GM21367 (cell line): ENCODE results near the gene ASMTL.
"Not testable (repeated sequence)": the region's sequence is repeated elsewhere in the genome, so short reads cannot be mapped to it uniquely, and the experiment has no call there.

Experiments used
- ATAC-seq: cut with Tn5 transposase; IDR thresholded peaks from one replicate; pipeline ENCODE4 v1.9.1; 2021; ENCODE audit not compliant: unreplicated experiment

The ASMTL gene

DNA sequence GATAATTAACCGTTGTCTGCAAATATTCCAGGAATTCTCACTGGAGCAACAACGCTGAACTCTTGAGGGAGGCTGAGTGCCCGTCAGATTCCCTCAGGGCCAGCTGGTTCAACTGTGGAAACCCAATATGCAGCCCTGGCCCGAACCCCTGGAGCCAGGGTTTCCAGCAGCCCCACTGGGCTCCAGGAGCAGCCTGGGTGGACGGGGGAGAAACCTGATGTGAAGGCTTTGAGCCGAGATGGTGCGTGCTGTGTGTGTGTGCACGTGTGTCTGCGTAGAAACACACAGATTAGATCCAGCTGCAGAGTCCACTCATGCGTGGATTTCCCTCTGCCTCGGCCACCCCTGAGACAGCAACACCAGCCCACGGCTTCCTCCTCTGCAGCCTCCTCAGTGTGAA is 41.4 kb downstream of the ASMTL start:
- ATAC-seq: no peak

- ATAC-seq: no peak
Measured at GRCh38 chrX:1407035-1407434, 45.7 kb downstream of the ASMTL start.

DNA sequence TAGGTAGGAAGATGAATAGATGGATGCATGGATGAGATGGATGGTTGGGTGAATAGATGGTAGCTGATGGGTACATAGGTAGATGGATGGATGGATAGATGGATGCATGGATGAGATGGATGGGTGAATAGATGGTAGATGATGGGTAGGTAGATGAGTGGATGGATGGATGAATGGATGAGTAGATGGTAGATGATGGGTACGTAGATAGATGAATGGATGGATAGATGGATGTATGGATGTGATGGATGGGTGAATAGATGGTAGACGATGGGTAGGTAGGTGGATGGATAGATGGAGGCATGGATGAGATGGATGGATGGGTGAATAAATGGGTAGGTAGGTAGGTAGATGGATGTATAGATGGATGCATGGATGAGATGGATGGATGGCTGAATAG is 46.9 kb downstream of the ASMTL start:
- not testable (repeated sequence) for ATAC-seq

GRCh38 chrX:1403867-1404266 is 48.8 kb downstream of the ASMTL start:
- not testable (repeated sequence) for ATAC-seq

DNA sequence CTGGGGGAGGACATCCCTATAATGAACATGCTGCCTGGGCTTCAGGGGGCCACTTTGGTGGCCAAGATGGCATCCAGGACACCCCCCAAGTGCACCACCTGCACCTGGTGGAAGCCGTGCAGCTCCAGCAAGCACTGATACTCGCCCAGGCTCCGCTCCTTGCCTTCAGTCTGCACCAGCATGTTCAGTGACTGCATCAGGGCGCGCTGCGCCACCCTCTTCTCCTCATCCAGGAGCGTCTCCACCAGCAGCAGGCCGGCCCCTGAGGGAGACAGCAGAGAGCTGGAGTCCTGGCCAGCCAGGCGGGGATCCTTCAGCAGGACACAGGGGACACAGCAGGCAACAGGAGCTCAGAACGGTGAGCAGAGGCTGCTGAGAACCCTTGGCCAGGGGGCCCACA is 49.5 kb downstream of the ASMTL start:
- ATAC-seq: no peak

DNA sequence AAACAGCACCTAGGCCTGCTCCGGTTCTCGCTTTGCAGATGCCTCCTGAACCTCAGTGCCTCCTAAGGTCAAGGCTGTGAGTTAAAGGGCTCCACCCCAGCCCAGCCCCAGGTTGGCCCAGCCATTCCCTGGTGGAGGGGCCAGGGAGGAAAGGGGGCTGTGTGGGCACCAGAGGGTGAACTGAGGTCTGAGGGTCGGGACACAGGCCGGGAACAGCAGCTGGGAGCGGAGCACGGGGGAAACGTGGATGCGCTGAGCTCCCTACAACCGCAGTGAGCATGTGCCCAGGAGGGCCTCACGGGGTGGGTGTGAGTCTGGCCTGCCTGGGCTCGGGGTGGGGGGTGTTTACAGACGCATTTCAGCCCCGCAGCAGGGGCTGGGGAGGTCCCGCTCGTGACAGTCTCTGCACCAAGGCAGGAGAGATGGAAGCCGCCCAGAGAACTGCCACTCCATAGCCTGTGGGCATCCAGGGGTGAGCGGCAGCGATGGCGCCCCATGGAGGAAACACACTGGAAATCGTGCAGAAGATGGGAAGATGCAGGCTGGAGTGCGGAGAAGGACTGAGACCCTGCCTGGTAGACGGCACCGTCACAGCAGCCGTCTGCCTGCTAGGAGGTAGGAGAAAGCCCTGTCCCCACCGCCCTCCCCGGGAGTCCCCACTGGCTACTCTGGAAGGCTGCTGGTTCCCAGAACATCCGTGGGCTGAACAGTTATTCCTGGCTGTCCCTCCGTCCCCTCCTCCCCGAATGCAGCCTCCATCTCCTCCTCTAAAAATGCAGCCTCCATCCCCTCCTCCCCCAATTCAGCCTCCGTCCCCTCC is 50.9 kb downstream of the ASMTL start:
- ATAC-seq: no peak

DNA sequence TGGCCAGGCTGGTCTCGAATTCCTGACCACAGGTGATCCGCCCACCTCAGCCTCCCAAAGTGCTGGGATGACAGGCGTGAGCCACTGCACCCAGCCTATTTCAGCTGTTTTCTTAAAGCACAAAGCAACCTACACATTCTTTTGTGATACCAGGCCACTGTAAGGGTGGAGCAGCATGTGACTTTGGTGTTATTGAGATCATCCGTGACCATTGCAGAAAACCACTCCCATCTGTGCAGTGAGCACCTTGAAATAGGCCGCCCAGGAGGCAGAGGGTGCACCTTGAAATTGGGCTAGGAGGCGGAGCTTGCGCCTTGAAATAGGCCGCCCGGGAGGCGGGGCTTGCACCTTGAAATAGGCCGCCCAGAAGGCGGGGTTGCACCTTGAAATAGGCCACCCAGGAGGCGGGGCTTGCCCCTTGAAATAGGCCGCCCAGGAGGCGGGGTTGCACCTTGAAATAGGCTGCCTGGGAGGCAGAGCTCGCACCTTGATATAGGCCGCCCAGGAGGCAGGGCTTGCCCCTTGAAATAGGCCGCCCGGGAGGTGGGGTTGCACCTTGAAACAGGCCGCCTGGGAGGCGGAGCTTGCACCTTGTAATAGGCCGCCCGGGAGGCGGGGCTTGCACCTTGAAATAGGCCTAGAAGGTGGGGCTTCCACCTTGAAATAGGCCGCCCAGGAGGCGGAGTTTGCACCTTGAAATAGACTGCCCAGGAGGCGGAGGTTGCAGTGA is 51.8 kb downstream of the ASMTL start:
- ATAC-seq: no peak

- ATAC-seq: no peak
Measured at GRCh38 chrX:1400049-1400448, 52.7 kb downstream of the ASMTL start.

GRCh38 chrX:1398431-1399340 is 54.0 kb downstream of the ASMTL start:
- ATAC-seq: no peak

DNA sequence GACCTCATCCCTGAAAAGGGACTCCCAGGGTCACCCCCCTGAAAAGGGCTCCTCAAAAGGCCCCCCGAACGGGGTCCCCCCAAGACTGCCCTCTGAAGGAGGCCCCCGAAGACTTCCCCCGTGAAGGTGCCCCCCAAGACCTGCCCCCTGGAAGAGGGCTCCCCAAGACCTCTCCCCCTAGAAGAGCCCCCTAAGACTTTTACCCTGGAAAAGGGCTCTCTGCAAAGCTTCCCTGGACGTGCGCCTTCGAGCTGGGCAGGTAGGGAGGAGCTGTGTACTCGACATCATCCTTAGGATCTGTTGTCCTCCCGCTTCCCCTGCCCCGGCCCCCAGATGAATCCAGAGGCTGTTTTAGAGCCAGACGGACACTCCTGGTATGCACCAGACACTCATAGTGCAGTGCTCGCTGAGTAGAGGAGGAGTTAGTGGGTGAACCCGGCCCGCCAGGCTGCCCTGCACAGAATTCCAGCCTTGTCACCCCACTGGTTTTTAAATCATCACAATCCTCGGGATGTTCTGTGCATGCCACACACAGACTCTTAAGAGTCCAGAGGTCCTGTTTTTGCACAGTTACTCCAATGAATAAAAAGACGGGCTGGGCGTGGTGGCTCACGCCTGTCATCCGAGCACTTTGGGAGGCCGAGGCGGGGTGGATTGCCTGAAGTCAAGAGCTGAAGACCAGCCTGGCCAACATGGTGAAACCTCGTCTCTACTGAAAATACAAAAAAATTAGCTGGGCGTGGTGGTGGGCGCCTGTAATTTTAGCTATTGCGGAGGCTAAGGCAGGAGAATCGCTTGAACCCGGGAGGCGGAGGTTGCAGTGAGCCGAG is 55.1 kb downstream of the ASMTL start:
- no peak for ATAC-seq

DNA sequence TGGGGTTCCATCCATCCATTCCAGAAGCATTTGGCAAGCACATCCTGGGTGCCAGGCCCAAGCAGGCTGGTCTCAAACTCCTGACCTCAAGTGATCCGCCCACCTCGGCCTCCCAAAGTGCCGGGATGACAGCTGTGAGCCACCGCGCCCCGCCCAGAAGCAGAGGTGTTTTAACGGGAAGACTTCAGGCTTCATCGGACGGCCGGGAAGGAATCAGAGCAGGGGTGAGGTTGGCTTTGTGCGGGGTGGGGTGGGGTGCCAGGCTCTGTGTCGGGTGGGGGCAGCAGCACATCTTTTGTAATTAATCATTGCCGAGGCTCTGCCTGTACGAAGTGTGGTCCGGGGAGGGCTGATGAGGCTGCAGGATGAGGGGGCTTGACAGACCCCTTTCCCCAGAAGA is 55.7 kb downstream of the ASMTL start:
- no peak for ATAC-seq

DNA sequence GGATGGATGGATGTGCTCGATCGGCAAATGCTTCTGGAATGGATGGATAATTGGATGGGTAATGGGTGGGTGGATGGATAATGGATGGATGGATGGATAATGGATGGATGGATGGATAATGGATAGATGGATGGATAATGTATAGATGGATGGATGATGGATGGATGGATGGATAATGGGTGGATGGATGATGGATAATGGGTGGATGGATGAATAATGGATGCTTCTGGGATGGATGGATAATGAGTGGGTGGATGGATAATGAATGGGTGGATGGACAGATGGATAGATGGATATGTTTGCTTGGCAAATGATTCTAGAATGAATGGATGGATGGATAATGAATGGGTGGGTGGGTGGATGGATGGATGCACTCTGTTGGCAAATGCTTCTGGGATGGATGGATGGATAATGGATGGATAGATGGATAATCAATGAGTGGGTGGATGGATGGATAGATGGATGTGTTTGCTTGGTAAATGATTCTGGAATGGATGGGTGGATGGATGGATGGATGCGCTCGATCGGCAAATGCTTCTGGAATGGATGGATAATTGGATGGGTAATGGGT is 57.0 kb downstream of the ASMTL start:
- ATAC-seq: no peak

DNA sequence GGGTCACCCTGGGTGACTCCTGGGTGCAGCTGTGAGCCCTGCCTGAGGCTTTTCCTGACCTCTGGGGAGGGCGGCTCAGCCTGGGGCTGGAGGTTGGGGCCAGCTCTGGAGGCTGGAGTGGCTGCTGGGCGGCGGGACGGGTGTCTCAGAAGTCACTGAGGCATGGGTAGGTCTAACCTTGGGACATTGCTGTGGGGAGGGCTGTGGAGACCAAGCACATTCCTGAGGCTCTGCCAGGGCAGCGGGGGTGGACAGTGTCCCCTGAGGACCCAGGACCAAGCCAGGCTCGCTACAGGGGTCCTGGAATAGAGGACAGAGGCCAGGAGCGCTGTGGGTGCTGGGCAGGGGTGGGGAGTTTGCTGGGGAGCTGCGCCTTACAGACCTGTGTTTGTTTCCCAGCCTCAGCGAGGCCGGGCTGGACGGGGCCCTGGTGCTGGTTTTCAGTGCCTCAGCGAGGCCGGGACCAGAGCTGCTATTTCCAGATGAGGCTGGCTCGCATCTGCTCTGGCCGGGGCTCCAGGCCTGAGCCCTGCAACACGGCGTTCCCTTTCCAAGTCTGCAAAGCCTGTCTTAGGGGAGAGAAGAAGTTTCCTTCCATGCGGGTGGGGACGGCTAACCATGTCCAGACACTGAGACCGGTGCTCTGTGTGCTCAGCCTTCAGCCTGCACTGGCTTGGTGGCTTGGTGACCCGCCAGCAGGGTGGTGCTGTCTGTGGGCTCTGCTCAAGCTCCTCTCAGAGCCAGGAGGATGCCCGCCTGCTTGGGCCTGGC is 57.8 kb downstream of the ASMTL start:
- ATAC-seq: no peak

- ATAC-seq: no peak
Measured at GRCh38 chrX:1393871-1394615, 58.7 kb downstream of the ASMTL start.

DNA sequence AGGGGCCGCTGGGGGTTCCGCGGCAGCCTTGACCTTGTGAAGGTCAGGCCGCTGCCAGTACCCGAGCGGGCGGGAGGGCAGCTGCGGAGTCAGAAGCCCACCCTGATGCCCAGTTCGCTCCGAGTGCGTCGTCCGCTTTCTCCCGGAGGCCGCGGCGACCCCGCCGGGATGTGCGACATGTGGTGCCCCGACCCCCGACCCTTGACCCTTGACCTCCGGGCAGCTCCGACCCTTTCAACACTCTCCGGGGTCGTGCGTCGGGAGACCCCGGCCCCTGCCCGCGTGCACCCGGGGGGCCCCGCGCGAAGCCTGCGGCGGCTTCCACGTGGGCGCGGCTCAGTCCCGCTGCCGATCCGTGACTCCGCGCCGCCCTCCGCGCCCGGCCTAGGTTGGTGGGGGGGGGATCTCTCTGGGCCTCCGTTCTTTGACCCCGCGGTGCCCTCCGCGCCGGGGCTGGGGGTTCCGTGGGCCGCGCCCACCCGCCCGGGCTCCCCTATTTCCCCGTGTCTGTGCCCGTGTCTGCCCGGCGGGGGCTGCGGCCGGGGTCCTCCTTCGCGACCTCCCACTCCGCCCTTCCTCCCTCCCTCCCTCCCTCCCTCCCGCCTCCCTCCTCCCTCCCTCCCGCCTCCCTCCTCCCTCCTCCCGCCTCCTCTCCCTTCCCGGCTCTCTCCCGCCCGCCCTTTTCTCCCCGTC is 60.2 kb downstream of the ASMTL start:
- peak; percentile 14 for ATAC-seq

DNA sequence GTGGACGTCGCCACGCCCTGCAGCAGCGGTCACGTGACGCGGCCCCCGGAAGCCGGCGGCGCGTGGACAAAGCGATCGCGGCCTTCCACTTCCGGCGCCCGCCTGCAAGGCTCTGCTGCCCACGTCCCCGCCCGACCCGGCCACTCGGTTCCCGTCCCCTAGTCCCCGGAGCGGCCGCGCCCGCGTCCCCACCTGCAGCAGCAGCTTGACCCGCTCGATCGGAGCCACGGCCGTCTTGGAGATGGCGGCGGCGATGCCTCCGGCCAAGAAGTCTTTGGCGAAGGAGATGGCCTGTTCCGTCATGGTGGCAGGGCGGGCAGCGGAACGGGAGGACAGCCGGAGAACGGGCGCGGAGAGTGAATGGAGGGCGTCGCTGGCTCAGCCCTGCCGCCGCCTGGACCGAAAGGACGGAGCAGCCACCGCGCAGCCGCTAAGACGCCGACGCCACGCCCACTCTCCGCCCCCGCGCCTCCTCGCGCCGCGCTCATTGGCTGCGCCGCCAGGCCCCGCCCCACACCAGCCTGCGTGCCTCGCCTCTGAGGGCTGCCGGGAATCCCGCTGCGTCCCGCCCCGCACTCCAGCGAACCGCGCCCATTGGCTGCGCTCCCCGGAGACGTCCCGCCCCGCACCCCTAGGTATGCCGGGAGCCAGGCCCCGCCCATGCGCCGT is 60.9 kb downstream of the ASMTL start, which contains the start of gene SLC25A6:
TSS of gene SLC25A6 (minus strand) at position 407 of the 669 bp plus-strand sequence. CDS start at position 303, 104 bp downstream.
- ATAC-seq: peak; percentile 92

DNA sequence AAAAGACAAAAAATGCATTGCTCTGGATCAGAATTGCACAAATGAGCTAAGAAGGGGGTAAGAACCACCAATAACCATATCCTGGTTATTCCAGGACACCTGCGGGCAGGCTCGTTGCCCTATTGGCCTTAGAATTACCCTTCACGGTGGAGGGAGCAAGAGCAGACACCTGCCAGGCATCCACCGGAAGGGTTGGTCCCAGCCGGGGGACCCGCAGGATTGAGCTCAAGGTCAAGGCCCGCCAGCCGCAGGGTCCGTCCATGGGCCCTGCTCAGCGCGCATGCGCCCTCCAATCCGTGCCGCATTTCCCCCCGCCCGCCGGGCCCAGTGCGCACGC is 61.4 kb downstream of the ASMTL start:
- ATAC-seq: peak; percentile 22
